Daoy (cell line): ENCODE results near the gene CHEK1. TPM values are rescaled to one million over a fixed set of nuclear protein-coding genes. Genes with fewer than 3 reads are reported as not detected.

Experiments
- DNase-seq: peaks from one replicate; pipeline ENCODE4 v3.0.0-alpha.2; 2015; ENCODE audit warnings: low read depth
- total RNA-seq: library from RNA; depleted of rRNA; stranded (reverse); fragments of >200 nt; shearing (Covaris generic); gene quantifications from 2 replicates; pipeline ENCODE4 v1.2.3, GENCODE V29; 2014

Gene CHEK1
- total RNA-seq, 1 experiment from 2014 or later, result 65.3 TPM

DNA sequence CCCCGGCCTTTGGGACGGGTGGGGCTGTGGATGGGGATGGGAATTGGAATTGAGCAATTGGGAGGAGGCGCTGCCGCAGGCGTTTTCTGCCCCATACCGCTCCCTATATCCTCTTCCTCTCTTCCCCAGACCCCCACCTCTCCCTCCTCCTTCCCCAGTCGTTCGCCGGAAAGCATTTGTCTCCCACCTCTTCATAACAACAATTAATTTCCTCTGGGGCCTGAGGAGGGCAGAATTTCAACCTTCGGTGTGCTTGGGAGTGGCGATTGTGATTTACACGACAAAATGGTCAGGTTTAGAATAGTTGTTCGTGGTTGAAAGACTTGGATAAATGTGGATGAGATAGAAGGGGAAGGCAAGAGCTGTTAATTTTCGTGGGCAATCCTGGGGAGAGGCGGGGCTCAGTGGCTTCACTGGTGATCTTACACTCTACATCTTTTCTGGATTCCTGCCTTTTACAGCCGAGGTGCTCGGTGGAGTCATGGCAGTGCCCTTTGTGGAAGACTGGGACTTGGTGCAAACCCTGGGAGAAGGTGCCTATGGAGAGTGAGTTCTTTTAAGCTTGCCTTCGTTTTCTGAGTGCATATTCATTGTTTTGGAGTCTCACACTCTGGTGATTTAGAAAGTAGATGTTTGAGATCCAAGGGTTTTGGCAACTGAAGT lies 1.5 kb downstream of the CHEK1 start:
- DNase-seq, result peak; percentile 92

DNA sequence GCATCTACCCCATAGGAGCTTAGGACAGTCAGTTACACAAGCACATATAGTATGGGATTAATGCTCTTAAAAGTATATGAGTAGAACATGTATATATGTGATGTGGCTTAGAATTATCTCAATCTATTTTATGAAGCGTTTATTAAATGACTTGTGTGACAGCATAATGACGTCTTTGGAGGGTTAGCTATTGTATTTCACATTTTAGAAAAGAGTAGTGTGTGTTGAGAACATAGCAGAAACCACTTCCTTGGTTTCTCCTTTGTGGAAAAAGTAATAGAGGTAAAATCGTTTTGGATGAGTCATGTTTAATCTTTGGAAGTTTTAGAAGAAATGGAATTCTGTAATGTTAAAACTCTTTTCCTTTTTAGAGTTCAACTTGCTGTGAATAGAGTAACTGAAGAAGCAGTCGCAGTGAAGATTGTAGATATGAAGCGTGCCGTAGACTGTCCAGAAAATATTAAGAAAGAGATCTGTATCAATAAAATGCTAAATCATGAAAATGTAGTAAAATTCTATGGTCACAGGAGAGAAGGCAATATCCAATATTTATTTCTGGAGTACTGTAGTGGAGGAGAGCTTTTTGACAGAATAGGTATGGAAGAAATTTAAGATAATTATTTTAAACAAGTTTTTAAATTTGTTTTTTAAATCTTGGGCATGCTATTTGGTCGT lies 2.4 kb downstream of the CHEK1 start:
- no peak for DNase-seq

DNA sequence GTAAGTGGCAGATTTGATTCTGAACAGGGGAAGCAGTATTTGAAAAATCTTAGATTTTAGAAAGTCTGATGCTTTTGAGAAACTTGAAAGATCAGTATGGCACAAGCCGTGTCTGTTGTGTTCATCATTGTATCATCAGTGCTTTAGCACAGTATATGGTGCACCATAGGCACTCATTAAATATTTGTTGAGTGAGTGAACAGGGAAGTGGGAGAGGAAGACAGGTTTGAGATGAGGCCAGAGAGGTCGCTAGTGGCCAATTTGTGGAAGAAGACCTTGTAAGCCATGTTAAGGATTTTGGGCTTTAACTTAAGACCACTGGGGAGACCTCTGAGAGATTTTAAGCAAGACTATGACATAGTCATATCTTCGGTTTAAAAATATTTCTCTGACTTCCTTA lies 12.9 kb downstream of the CHEK1 start:
- DNase-seq, result no peak

DNA sequence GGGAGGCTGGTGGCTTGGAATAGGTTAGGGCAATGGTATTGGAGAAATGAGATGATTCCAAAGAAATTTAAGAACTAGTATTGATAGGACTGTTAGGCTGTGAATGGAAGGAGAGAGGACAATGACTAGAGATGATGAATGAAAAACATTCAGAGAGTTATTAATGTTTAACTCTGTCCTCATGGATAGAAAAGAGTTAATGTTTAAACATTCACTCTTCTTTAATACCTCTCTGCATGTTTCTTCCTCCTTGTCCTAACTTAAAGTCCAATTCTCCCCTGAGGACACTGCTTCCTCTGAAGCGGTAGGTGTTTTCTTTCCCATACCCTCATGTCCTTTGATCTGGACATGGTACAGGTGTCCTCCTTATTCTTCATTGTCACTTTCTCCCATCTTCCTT lies 13.4 kb downstream of the CHEK1 start:
- no peak for DNase-seq

DNA sequence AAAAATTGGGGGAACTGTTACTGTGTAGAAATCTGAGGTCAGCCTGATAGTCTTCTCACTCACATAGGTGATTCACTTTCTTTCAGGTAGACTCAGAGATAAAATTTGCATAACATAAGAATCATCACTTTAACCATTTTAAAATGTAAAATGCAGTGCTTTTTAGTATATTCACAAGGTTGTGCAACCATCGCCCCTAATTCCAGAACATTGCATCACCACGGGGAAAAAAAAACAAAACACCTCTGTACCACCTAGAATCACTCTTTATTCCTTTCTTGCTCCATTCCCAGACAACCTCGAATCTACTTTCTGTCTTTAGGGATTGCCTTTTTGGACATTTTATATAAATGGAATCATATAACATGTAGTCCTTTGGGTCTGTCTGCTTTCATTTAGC lies 20.9 kb downstream of the CHEK1 start:
- no peak for DNase-seq

DNA sequence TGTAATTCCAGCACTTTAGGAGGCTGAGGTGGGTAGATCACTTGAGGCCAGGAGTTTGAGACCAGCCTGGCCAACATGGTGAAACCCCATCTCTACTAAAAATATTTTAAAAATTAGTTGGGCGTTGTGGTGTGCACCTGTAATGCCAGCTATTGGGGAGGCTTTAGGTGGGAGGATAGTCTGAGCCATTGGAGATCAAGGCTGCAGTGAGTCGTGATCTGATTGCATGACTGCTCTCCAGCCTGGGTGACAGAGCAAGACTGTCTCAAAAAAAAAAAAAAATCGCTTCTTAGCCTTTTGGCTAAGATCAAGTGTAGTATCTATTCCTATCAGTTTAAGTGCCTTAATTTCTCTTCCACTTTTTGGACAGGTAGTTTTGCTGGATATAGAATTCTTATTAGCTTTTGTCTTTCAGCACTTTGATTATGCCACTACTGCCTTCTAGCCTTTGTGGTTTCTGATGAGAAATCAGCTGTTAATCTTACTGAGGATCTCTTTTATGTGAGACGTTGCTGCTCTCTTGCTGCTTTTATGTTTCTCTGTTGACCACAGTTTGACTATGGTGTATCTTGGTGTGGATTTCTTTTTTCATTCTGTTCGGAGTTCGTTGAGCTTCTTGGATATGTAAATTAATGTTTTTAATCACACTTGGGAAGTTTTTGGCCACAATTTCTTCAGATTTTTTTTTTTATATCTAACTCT lies 24.7 kb downstream of the CHEK1 start:
- DNase-seq, result no peak

DNA sequence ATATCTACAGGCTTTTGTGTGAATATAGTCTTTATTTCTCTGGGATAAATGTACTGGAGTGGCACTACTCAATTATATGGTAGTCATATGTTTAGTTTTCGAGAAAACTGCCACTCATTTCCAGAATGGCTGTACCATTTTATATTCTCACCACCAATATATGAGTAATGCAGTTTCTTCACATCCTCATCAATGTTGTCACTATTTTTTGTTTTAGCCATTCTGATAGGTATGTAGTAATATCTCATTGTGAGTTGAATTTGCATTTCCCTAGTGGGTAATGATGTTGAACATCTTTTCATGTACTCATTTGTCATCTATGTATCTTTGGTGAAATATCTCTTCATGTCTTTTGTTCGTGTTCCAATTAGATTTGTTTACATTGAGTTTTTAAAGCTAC lies 37.7 kb downstream of the CHEK1 start:
- DNase-seq, result no peak

DNA sequence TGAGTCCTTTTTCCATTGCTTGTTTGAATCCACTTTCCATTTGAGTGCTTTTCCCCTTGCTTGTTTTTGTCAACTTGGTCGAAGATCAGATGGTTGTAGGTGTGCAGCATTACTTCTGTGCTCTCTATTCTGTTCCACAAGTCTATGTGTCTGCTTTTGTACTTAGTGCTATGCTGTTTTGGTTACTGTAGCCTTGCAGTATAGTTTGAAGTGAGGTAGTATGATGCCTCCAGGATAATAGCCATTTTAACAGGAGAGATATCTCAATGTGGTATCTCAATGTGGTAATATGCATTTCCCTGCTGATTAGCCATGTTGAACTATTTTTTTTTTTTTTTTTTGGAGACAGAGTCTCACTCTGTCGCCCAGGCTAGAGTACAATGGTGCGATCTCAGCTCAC lies 38.9 kb downstream of the CHEK1 start:
- no peak for DNase-seq

DNA sequence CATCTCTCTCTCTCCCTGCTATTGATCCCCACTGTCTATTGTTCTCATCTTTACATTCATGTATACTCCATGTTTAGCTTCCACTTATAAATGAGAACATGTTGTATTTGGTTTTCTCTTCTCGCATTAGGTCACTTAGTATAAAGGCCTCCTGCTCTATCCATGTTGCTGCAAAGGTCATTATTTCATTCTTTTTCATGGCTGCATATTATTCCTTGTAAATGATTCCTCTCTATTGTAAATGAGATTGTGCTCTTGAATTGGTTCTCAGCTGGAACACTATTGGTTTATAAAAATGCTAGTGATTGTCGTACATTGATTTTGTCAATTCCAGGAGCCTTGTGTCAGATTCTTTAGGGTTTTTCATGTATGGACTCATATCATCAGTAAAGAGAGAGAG lies 42.2 kb downstream of the CHEK1 start:
- DNase-seq, result no peak

DNA sequence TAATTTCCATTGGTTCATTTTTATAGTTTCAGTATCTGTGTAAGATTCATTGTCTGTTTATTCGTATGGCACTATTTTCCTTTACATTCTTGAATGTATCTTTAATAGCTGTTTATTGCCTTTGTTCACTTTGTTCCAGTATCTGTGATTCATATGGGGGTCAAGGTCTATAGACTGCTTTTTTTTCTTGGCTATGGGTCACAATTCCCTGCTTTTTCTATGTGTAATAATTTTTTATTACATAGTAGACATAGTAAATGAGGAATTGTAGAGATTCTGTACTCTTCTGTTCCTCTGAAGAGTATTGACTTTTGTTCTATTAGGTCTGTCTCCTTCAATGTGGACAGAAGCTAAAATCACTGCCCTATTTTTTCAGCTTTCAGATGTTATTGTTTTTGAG lies 45.2 kb downstream of the CHEK1 start:
- no peak for DNase-seq

DNA sequence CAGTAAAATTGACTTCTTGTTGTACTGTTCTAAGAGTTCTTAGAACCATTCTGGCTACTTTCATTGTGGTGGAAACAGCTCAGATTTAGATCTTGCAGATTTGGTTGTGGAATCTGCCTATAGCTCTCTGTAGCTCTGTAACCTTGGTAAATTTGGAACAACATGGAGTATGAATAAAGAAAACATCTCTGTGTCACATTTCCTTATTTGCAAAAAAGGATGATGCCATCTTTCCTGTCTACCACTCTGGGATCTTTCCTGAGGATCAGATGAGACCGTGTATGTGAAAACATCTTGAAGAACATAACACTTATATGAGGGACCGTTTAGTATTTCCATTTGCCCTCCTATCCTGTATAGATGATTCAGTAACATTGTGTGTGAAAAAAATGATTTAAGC lies 46.6 kb downstream of the CHEK1 start:
- no peak for DNase-seq

DNA sequence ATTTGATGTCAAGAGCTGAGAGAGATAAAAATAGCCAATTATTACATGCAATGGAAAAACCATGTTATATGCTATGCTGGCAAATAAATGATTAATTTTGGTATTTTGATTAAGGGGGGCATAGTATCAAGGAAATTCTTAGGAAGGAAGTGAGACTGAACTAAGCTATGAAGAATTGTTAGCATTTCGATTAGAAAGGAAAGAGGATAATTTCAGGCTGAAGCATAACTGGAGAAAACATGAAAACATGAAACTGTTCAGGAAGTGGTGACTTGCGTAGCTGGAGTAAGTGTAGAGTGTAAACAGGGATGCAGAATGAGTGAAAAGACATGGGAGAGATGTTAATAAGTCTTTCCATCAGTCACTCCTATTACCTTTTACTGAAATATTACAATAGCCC lies 49.2 kb downstream of the CHEK1 start:
- DNase-seq, result no peak

DNA sequence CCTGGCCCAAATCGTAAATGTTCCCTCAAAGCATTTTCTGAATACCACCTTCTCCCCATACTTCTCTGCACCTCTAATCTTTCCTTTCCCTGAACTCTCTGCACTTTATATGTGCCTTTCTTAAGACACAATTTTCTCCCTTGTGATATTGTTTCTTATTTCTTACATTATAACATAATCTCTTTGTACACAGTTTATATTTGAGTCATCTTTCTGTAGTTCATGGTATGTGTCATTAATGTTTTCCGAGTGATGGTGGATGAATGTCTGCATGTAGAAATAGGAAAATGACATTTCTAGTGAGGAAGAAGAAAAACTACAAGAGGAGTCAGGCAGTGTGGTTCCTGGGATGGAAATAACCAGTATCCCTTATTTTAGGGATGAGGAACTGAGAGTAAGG lies 50.2 kb downstream of the CHEK1 start:
- DNase-seq, result no peak

DNA sequence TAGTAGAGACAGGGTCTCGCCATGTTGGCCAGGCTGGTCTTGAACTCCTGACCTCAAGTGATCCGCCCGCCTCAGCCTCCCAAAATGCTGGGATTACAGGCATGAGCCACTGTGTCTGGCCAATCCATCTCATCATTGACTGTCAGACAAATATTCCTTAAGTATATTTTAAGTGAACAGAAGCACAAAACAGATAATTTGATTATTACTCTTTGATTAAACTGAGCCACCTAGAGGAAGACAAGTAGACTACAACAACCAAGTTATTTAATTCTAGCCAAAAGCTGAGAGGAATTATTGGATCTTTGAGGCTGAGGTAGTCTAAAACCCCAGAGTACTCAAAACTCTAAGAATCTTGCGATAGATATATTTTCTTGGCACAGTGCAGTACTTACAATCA lies 54.4 kb downstream of the CHEK1 start:
- no peak for DNase-seq

DNA sequence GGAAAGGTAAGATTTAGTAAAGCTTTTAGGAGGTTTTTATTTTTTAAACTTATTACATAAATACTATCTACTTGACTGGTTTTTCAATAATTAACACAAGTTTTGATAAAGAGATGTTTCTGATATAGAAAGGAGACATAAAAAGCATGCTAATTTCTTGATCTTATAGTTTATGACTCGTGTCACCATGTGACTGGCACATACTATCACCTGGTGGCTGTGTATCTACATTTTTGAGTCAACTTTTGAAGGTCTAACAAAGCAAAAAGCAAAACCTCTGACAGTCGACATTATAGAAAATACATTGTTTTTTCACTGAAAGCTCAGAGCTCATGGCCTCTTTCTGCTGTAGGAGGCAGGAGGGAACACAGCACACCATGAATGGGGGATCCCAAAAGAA lies 54.9 kb downstream of the CHEK1 start:
- DNase-seq, result no peak

DNA sequence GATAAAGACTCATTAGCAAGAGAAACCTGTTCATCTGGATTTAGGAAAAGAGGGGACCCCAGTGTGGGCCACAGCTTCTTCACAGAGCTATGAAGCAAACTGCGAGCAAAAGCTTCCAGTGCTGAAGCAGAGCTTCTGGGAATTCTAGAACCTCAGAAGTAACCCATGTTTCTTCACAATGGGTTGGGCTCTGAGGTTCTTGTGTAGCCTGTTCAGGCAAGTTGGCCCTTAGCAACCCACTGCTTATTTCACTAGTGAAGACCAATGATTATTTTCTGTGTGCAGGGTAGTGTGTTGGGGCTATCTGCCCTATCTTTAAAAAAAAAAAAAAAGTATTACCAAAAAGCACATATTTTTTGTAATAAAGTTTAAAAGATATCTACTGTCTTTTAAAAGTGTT lies 55.8 kb downstream of the CHEK1 start, which contains the start of gene ACRV1:
Gene ACRV1 (minus strand): TSS at position 101 of the 400 bp plus-strand sequence. CDS start 67 bp downstream, at position 34.
- DNase-seq, result no peak

DNA sequence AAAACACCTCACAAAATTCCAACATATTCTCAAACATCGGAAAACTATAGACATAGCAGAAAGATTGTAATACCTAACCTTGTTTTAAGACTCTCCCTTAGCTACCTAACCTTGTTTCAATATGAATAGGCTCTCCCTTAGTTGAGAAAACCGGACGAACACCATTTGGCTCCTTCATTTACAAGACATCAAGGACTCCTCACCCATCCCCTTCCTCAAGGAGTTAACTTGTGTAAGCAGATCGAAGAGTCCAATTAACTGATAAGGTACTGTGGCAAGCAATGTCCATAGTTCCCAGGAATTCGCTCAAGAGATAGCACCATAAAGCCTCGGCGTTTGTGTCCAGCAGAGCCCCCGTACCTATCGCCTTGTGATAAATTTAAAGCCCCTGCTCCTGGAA lies 60.3 kb downstream of the CHEK1 start:
- no peak for DNase-seq

DNA sequence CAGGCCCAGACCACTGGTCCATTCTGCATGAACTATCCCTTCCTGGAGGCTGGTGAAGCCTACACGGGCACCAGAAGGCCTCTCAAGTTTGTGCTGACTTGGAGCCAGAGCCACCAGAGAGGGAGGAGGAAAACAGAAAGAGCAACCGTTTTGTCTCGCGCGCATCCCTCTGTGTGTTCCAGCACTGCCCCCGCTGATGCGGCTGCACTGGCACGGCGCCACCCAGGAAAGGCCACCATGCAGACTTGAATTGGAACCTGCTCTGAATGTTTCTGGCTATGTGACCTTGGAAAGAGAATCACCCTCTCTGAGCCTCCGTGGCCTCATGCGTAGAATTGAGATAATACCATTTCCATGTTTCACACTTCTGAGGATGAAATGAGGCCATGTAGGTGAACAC lies 63.1 kb downstream of the CHEK1 start:
- DNase-seq, result no peak

DNA sequence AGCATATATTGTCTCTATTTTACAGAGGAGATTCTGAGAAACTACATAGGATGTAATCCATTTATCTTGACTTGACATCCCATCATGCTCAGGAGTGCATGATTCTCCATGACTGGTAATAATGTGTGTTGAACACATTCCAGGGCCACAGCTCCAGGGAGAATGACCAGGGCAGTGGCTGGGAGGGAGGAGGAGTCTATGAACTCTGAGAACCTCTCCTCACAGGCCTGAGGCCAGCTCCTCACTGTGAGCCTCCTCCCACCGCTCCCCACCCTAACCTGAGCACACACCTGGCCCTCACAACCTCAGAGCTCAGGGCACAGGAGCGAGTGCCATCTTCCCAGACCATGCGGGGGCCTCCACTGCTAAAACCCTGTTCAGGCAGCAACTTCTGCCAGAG lies 63.7 kb downstream of the CHEK1 start:
- no peak for DNase-seq

DNA sequence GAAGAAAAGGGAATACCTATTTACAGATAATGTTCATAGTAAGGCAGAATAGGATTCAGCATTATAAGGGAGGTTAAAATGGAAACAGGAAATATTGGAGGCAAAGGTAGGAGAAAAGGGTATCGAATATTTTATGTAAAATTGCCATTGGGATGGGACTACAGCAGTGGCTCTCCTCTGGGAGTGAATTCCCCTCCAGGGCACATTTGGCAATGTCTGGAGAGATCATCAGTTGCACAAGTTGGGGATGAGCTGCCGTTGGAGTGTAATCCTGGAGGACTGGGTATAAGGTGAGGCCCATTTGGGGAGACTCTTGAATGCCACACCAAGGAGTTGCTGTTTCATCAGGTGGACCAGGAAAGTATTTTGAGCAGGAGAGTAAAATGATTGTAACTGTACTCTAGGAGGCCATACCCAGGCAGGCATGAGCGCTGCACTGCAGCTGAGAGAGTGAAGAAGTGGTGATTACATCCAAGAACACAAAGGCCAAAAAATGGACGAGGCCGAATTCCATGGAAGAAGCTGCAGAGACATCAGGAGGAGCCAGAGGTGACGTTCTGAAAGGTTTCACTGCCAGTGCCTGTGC lies 64.4 kb downstream of the CHEK1 start:
- no peak for DNase-seq

DNA sequence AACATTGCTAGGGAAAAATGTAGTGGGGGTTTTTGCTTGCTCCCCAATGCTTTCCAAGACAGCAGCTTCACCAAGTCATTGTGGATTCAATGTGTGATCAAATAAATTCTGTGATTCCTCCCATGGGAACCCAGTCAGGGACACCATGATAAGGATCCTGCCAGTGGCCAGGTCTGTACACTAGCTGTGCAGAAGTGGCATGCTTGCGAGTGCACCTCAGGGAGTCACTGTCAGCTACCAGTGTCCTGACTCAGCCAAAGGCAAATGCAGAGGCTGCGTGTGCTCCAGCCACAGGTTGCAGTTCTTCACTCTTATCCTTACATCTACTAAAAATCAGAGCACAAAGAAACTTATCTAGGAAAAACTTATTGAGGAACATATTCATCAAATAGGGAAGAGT lies 65.0 kb downstream of the CHEK1 start:
- no peak for DNase-seq

DNA sequence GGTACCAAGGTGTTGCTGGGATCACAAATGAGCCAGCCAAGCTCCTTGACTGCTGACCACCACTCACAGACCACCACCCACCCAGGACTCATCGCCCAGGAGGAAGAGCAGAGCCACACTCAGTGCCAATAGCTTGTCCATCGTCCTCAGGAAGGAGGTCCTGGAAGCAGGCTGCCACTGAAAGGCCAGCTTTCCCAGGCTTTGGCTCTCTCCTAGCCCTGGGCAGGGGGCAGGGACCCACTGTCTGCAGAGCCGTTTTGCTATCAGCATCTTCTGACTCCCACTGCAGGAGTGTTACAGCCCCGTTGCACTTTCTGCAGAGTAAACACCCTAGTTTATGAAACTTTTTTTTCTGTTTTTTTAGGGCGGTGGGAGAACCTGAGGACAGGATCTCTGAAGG lies 67.9 kb downstream of the CHEK1 start:
- DNase-seq, result no peak

DNA sequence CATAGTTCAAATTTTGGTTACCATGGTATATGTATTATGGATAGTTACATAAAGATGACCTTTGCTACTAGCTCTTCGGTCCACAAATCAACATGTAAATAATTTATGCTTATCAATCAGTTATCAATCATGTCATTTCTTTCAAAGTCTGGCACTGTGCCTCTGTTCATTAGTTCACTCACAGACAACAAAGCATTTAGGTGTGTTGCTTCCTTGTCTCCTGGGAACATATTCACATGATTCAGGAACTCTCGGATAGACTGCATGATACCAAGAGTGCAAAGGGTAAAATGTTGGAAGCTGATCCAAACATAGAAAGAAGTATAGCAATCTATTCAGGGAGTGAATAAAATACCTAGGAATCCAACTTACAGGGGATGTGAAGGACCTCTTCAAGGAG lies 70.0 kb downstream of the CHEK1 start:
- DNase-seq, result no peak
